Sigmoid colon (tissue), 7 donors: ENCODE measurements around the gene FGFBP1. TPM values are rescaled to one million over a fixed set of nuclear protein-coding genes. Genes with fewer than 3 reads are reported as not detected.

Experiments used
- DNase-seq: peaks from one replicate; pipeline ENCODE4 v3.0.0-alpha.2; 2019
- H3K27ac ChIP-seq, 4 donors: fragments of 200-600 bp; sonication (generic); one replicate each; pipeline ENCODE4 v1.5.1; 2016 to 2019; ENCODE audit warnings: mild to moderate bottlenecking in 1 of 4
- H3K27me3 ChIP-seq, 3 donors: fragments of 200-600 bp; sonication (generic); one replicate each; pipeline ENCODE4 v1.5.1; 2019; ENCODE audit warnings: mild to moderate bottlenecking in 1 of 3
- H3K36me3 ChIP-seq, 4 donors: fragments of 200-600 bp; sonication (generic); one replicate each; pipeline ENCODE4 v1.5.1; 2016 to 2019
- H3K4me1 ChIP-seq, 4 donors: fragments of 200-600 bp; sonication (generic); one replicate each; pipeline ENCODE4 v1.5.1; 2017 to 2019
- H3K4me3 ChIP-seq, 4 donors: fragments of 200-600 bp; sonication (generic); one replicate each; pipeline ENCODE4 v1.5.1; 2017 to 2019; ENCODE audit warnings: mild to moderate bottlenecking in 2 of 4, moderate library complexity in 1 of 4
- H3K9me3 ChIP-seq, 4 donors: fragments of 200-600 bp in 3 of 4; sonication (generic) in 3 of 4; one replicate each; pipeline versions ENCODE4 v1.5.1 to v1.6.1; 2013 to 2019
- EP300 ChIP-seq, 4 donors: sonication (generic); formaldehyde crosslinking; IDR thresholded peaks; one replicate each; pipeline ENCODE4 v1.6.1; 2017; ENCODE audit warnings: antibody characterized with exemption in 4 of 4
- POLR2A ChIP-seq, 2 donors: fragments of 450-650 bp; IDR thresholded peaks; one replicate each; pipeline ENCODE4 v1.6.1; 2016; ENCODE audit warnings: antibody characterized with exemption in 2 of 2, mild to moderate bottlenecking in 2 of 2, moderate library complexity in 2 of 2
- POLR2AphosphoS5 ChIP-seq, 4 donors: sonication (generic); formaldehyde crosslinking; IDR thresholded peaks; one replicate each; pipeline ENCODE4 v1.6.1; 2017; ENCODE audit warnings: antibody characterized with exemption in 4 of 4
- WGBS, 2 donors: extraction: QIAGEN DNeasy Blood & Tissue Kit; methylation state at CpG; one replicate each; pipeline ENCODE4 v1.1.7; 2013; 5-methylcytosine and 5-hydroxymethylcytosine counted together
- intact Hi-C: fragments of 100-400 bp; cut with DNase I; formaldehyde crosslinking; loops from one replicate; pipeline ENCODE4 v1.15.1; 2023
- polyA plus RNA-seq, 3 donors: library from polyadenylated mRNA; stranded (reverse); fragments of 200-250 nt; gene quantifications; one replicate each; pipeline ENCODE4 v1.2.3, GENCODE V29; 2013
- total RNA-seq, 4 donors: library from RNA; depleted of rRNA; stranded (reverse); fragments of >200 nt; gene quantifications; one replicate each; pipeline ENCODE4 v1.1.0, GENCODE V29; 2016
- TF ChIP-seq, protein P1 (sequence below), 4 experiments: fragments of 450-650 bp in 3 of 4; fragments of 200-600 bp in 1 of 4; IDR thresholded peaks; one replicate each; pipeline ENCODE4 v1.5.1; 2016 to 2019; ENCODE audit warnings: antibody characterized with exemption in 4 of 4, mild to moderate bottlenecking in 3 of 4, moderate library complexity in 2 of 4
- donor health status: healthy with polysubstance abuse.
- donor health status: Bipolar disorder and iron deficiency.
- donor health status: healthy.

The FGFBP1 gene
- total RNA-seq (1 to 10 TPM in 1 of 4 donors, not detected in 3; 1.4 TPM), polyA plus RNA-seq (10 to 100 TPM in 2 of 3 donors, 1 to 10 TPM in 1; 5.4 to 78.7 (median 10.6) TPM)

DNA sequence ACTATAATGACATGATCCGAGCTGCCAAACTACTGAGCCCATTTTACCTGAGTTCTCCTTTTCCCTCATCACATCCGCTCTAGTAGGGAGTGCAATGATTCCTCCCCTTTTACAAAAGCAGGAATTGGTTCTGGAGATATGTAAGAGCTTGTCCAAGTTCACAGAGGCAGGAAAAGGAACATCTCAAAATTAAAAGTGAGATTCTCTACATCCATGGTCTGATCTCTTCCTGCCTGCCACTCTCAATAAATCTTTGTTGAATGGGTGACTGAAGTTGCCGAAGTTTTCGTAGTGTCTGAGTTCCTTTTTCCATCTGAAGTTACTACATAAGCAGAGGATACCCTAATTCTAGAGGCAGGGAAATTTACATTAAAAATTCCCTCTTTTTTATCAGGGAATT lies at the start of gene FGFBP1:
FGFBP1 (minus strand) TSS at position 101 of the 400 bp plus-strand sequence. CDS start 2,108 bp downstream, outside the sequence.
- H3K27ac ChIP-seq: no peak within 1 kb of the TSS
- H3K27me3 ChIP-seq: peaks cover 0 to 3% (median 0%) of the 10 kb centered on the region in 3 donors
- H3K36me3 ChIP-seq: no peaks in the 10 kb centered on the region
- TF ChIP-seq EP300 (IDR thresholded peaks at IDR 0.05) (no peak), POLR2A (IDR thresholded peaks at IDR 0.05) (no peak), POLR2AphosphoS5 (IDR thresholded peaks at IDR 0.05) (no peak)
- TF ChIP-seq, protein P1, sequence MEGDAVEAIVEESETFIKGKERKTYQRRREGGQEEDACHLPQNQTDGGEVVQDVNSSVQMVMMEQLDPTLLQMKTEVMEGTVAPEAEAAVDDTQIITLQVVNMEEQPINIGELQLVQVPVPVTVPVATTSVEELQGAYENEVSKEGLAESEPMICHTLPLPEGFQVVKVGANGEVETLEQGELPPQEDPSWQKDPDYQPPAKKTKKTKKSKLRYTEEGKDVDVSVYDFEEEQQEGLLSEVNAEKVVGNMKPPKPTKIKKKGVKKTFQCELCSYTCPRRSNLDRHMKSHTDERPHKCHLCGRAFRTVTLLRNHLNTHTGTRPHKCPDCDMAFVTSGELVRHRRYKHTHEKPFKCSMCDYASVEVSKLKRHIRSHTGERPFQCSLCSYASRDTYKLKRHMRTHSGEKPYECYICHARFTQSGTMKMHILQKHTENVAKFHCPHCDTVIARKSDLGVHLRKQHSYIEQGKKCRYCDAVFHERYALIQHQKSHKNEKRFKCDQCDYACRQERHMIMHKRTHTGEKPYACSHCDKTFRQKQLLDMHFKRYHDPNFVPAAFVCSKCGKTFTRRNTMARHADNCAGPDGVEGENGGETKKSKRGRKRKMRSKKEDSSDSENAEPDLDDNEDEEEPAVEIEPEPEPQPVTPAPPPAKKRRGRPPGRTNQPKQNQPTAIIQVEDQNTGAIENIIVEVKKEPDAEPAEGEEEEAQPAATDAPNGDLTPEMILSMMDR (IDR thresholded peaks at IDR 0.05): no peak
- intact Hi-C loops: no loop called here
- WGBS, 2 donors: 19 to 47% methylated on average over 4 of the region's 4 CpGs
- no peak for DNase-seq
- no peaks in the 10 kb centered on the region for H3K9me3 ChIP-seq
- no peaks in the 10 kb centered on the region for H3K4me1 ChIP-seq
- no peak within 1 kb of the TSS for H3K4me3 ChIP-seq

DNA sequence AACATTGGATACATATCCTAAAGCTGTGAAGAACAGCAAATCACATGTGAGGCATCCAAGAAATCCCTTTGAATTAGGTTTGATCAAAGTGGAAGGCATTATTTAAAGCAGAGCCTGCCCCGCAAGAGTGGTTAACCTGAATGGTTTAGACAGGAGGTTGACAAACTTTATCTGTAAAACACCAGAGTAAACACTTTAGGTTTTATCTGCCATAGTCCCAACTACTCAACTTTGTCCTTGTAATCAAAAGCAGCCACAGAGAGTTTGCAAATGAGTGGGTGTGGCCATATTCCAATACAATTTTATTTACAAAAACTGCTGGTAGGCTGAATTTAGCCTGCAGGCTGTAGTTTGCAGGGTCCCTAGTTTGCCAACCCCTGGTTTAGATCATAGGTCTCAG lies 49.7 kb upstream of the FGFBP1 start:
- H3K4me1 ChIP-seq: no peaks in the 10 kb centered on the region
- no peak overlapping the region for H3K27ac ChIP-seq
- no peaks in the 10 kb centered on the region for H3K27me3 ChIP-seq
- intact Hi-C loops: no loop called here
- H3K4me3 ChIP-seq: no peak overlapping the region
- TF ChIP-seq POLR2AphosphoS5 (IDR thresholded peaks at IDR 0.05) (no peak), POLR2A (IDR thresholded peaks at IDR 0.05) (no peak), EP300 (IDR thresholded peaks at IDR 0.05) (no peak)
- TF ChIP-seq, protein P1 (IDR thresholded peaks at IDR 0.05): no peak
- WGBS, 2 donors: 8 to 61% methylated on average over 1 of the region's 1 CpG
- H3K9me3 ChIP-seq: no peaks in the 10 kb centered on the region
- DNase-seq: no peak
- no peaks in the 10 kb centered on the region for H3K36me3 ChIP-seq

DNA sequence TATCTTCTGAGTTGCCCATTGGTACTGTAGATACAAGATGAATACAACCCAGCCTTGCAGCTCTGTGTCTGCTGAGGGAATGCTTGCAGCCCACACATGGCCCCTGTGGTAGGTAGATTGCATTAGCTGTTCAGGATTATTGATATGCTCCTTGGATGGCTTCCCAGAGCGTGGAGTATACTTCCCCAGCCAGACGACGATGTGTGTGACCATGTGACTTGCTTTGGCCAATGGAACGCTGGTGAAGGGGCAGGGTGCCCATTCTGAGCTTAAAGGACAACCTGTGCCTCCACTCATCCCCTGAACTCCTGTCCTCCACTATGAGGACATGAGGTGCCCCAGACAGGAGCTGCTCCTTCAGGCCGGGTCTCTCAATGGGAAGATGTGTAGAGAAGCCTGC lies 48.4 kb upstream of the FGFBP1 start:
- Histone ChIP-seq H3K4me1 (no peaks in the 10 kb centered on the region), H3K27me3 (no peaks in the 10 kb centered on the region), H3K36me3 (no peaks in the 10 kb centered on the region), H3K4me3 (no peak overlapping the region), H3K9me3 (no peaks in the 10 kb centered on the region), H3K27ac (no peak overlapping the region)
- WGBS, 2 donors: 72 to 83% methylated on average over 5 of the region's 5 CpGs
- no peak for DNase-seq
- intact Hi-C loops: no loop called here
- TF ChIP-seq POLR2A (IDR thresholded peaks at IDR 0.05) (no peak), EP300 (IDR thresholded peaks at IDR 0.05) (no peak), POLR2AphosphoS5 (IDR thresholded peaks at IDR 0.05) (no peak)
- TF ChIP-seq, protein P1 (IDR thresholded peaks at IDR 0.05): no peak

DNA sequence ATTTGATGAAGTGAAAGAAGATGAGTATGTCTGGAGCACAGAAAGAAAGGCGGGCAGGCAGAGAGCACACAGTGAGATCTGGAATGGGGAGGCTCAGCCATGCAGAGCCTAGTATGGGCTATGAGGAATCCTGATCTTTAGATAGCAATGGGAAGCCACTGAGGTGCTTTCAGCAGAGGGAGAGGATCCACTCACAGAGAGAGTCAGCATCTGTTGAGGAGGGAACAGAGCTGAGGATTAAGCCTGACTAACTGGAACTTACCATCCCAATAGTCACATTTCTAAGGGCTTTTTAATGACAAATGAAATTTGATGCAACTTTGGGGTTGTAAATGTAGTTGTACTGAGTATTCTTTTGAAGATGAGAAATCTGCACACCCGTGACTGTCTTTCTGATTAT lies 45.1 kb upstream of the FGFBP1 start:
- 89 to 95% methylated on average over 2 of the region's 2 CpGs for WGBS, 2 donors
- Histone ChIP-seq H3K36me3 (no peaks in the 10 kb centered on the region), H3K4me1 (no peaks in the 10 kb centered on the region), H3K9me3 (no peaks in the 10 kb centered on the region), H3K4me3 (no peak overlapping the region), H3K27ac (no peak overlapping the region), H3K27me3 (no peaks in the 10 kb centered on the region)
- TF ChIP-seq, protein P1 (IDR thresholded peaks at IDR 0.05): no peak
- TF ChIP-seq POLR2AphosphoS5 (IDR thresholded peaks at IDR 0.05) (no peak), EP300 (IDR thresholded peaks at IDR 0.05) (no peak), POLR2A (IDR thresholded peaks at IDR 0.05) (no peak)
- intact Hi-C loops: no loop called here
- DNase-seq: no peak
